ENCODE data around the gene TTC39C. TPM values are rescaled to one million over a fixed set of nuclear protein-coding genes. Genes with fewer than 3 reads are reported as not detected.

The TTC39C gene
- total and polyA plus RNA-seq, 2 experiments from 2014 or later: 23.9 to 41.6 TPM

DNA sequence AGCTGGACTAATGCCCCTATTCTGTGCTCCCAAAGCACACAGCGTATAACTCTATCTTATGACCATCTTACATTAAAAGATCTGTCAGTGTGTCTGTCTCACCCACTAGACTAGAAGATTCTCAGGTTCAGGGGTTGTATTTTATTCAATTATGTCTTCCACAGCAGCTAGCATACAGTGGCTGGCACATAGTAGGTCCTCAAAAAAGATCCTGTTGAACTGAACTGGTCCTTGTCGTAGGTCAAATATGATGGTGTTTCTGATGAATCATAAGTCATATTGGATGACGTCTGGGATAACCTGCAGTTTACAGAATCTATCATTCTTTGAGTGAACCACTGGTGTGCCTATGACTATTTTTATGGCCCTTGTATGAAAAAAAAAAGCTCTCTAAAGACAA, 11.3 kb upstream of the TTC39C start:
- H3K27ac ChIP-seq: no peak overlapping the region
- peaks cover 4% of the 10 kb centered on the region for H3K27me3 ChIP-seq
- WGBS (ENCODE audit: low lambda C conversion rate, missing lambda C conversion rate): 89% methylated on average over 3 of the region's 3 CpGs
- no peak for TF ChIP-seq EZH2phosphoT487 (IDR thresholded peaks at IDR 0.05; ENCODE audit: low read depth, severe bottlenecking, unreplicated experiment)
- no peak for TF ChIP-seq EZH2 (IDR thresholded peaks at IDR 0.05; ENCODE audit: borderline replicate concordance)
- TF ChIP-seq, protein P1, sequence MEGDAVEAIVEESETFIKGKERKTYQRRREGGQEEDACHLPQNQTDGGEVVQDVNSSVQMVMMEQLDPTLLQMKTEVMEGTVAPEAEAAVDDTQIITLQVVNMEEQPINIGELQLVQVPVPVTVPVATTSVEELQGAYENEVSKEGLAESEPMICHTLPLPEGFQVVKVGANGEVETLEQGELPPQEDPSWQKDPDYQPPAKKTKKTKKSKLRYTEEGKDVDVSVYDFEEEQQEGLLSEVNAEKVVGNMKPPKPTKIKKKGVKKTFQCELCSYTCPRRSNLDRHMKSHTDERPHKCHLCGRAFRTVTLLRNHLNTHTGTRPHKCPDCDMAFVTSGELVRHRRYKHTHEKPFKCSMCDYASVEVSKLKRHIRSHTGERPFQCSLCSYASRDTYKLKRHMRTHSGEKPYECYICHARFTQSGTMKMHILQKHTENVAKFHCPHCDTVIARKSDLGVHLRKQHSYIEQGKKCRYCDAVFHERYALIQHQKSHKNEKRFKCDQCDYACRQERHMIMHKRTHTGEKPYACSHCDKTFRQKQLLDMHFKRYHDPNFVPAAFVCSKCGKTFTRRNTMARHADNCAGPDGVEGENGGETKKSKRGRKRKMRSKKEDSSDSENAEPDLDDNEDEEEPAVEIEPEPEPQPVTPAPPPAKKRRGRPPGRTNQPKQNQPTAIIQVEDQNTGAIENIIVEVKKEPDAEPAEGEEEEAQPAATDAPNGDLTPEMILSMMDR (IDR thresholded peaks at IDR 0.05; ENCODE audit: poor library complexity): no peak
- H3K4me2 ChIP-seq: no peak overlapping the region
- no peak for DNase-seq (ENCODE audit: low spot score)
- no peaks in the 10 kb centered on the region for H3K36me3 ChIP-seq (replicated peaks; ENCODE audit: insufficient read depth, low read depth)
- H3K79me2 ChIP-seq: no peaks in the 10 kb centered on the region
- H3K9me2 ChIP-seq (replicated peaks; ENCODE audit: insufficient read depth): no peaks in the 10 kb centered on the region
- H3K9me3 ChIP-seq (ENCODE audit: low read depth): no peaks in the 10 kb centered on the region
- H2AFZ ChIP-seq: no peak overlapping the region
- peaks cover 4% of the 10 kb centered on the region for H3K4me1 ChIP-seq (ENCODE audit: insufficient read depth)
- H3K4me3 ChIP-seq: no peak overlapping the region
- no peaks in the 10 kb centered on the region for H4K20me1 ChIP-seq (ENCODE audit: insufficient read depth, poor library complexity, severe bottlenecking)

DNA sequence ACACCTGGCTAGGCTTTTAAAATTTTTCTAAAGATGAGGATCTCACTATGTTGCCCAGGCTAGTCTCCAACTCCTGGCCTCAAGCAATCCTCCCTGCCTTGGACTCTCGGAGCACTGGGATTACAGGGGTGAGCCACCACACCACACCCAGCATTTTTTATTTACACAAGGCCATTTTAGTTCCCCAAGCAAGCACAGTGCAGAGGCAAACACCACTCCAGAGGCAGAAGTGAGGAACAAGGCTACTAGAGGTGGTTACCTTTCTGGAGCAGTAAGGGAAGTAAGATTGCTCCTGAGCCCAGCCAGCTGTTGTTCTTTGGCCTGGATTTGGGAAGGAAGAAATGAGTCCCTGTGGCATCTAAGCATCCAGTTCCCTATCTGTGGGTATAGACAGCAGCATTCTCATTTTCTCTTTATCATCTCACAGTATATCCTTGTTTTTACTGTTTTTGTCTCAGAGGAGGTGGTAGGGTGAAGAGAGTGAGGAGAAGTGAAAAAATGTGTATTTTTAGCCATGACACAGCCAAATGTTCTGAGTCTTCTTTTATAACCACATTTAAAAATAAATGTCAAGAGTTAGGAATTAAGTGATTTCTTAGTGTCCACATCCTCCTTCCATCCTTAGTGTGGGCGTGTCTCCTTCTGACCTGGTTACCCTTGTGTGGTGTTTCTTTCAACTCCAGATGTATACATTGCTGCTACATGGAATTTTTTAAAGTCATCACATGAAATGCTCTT, 10.5 kb upstream of the TTC39C start:
- Histone ChIP-seq H3K4me3 (no peak overlapping the region), H3K4me2 (no peak overlapping the region), H3K9me2 (replicated peaks; ENCODE audit: insufficient read depth) (no peaks in the 10 kb centered on the region), H3K4me1 (ENCODE audit: insufficient read depth) (peaks cover 1% of the 10 kb centered on the region), H2AFZ (no peak overlapping the region), H4K20me1 (ENCODE audit: insufficient read depth, poor library complexity, severe bottlenecking) (no peaks in the 10 kb centered on the region), H3K79me2 (no peaks in the 10 kb centered on the region), H3K27me3 (peaks cover 10% of the 10 kb centered on the region), H3K9me3 (ENCODE audit: low read depth) (no peaks in the 10 kb centered on the region), H3K27ac (no peak overlapping the region), H3K36me3 (replicated peaks; ENCODE audit: insufficient read depth, low read depth) (no peaks in the 10 kb centered on the region)
- WGBS (ENCODE audit: low lambda C conversion rate, missing lambda C conversion rate): 83% methylated on average over 2 of the region's 2 CpGs
- DNase-seq (ENCODE audit: low spot score): no peak
- TF ChIP-seq EZH2phosphoT487 (IDR thresholded peaks at IDR 0.05; ENCODE audit: low read depth, severe bottlenecking, unreplicated experiment) (no peak), EZH2 (IDR thresholded peaks at IDR 0.05; ENCODE audit: borderline replicate concordance) (no peak)
- TF ChIP-seq, protein P1 (IDR thresholded peaks at IDR 0.05; ENCODE audit: poor library complexity): no peak

DNA sequence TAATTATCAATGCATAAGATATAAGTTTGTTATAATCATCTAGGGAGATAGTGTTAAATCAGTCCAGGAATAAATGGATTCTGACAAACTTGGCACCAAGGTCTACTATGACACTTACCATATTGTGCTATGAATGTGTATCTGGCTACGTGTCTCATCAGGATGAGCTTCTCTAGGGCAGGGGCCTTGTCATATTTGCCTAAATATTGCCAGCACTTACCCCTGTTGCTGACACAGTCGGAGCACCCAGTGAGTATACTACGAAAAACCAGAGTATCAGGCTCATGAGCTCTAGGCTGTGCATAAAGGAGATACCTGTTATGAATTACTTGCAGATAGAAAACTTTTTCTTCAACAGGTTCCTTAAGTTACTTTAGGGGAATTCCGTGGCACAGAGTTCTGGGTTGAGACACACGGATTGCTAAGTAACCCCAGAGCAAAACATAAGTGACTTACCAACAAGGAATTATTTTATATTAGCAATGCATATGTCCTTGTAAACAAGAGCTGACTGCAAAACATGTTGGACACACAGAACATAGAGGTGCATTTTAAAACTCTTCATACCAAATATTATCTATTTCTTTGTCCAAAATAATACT, 7.7 kb upstream of the TTC39C start:
- DNase-seq (ENCODE audit: low spot score): no peak
- no peak overlapping the region for H3K27ac ChIP-seq
- H3K4me1 ChIP-seq (ENCODE audit: insufficient read depth): no peaks in the 10 kb centered on the region
- no peaks in the 10 kb centered on the region for H3K9me2 ChIP-seq (replicated peaks; ENCODE audit: insufficient read depth)
- no peaks in the 10 kb centered on the region for H3K9me3 ChIP-seq (ENCODE audit: low read depth)
- no peaks in the 10 kb centered on the region for H4K20me1 ChIP-seq (ENCODE audit: insufficient read depth, poor library complexity, severe bottlenecking)
- H3K4me3 ChIP-seq: no peak overlapping the region
- TF ChIP-seq, protein P1 (IDR thresholded peaks at IDR 0.05; ENCODE audit: poor library complexity): no peak
- TF ChIP-seq EZH2phosphoT487 (IDR thresholded peaks at IDR 0.05; ENCODE audit: low read depth, severe bottlenecking, unreplicated experiment) (no peak), EZH2 (IDR thresholded peaks at IDR 0.05; ENCODE audit: borderline replicate concordance) (no peak)
- WGBS (ENCODE audit: low lambda C conversion rate, missing lambda C conversion rate): 95% methylated on average over 5 of the region's 5 CpGs
- no peak overlapping the region for H3K4me2 ChIP-seq
- no peaks in the 10 kb centered on the region for H3K79me2 ChIP-seq
- peaks cover 10% of the 10 kb centered on the region for H3K27me3 ChIP-seq
- H3K36me3 ChIP-seq (replicated peaks; ENCODE audit: insufficient read depth, low read depth): no peaks in the 10 kb centered on the region
- H2AFZ ChIP-seq: no peak overlapping the region
